ENCODE data around the gene SLC25A36.

SLC25A36 gene

GRCh38 chr3:140995881-140996280 is 54.2 kb downstream of the SLC25A36 start:
- no peaks in the 10 kb centered on the region for H3K9me3 ChIP-seq (ENCODE audit: insufficient read depth, low read length)
- no peak overlapping the region for H3K4me3 ChIP-seq (ENCODE audit: low read length)
- no peaks in the 10 kb centered on the region for H4K20me1 ChIP-seq (ENCODE audit: insufficient read depth, low read length)
- H3K4me2 ChIP-seq (ENCODE audit: low read length), result no peak overlapping the region
- H2AFZ ChIP-seq (ENCODE audit: low read depth, low read length), result no peak overlapping the region
- H3K27me3 ChIP-seq (ENCODE audit: low read depth, low read length), result no peaks in the 10 kb centered on the region
- H3K36me3 ChIP-seq (replicated peaks; ENCODE audit: low read depth, low read length), result no peaks in the 10 kb centered on the region
- no peaks in the 10 kb centered on the region for H3K4me1 ChIP-seq (ENCODE audit: low read length)
- no peaks in the 10 kb centered on the region for H3K79me2 ChIP-seq (ENCODE audit: low read length)
- no peak overlapping the region for H3K27ac ChIP-seq (ENCODE audit: low read length)
- TF ChIP-seq EZH2phosphoT487 (IDR thresholded peaks at IDR 0.05; ENCODE audit: low read depth) (no peak), CTCF (IDR thresholded peaks at IDR 0.05; ENCODE audit: low read depth, low read length) (no peak)
- H3K9ac ChIP-seq (ENCODE audit: low read length), result no peak overlapping the region

- Histone ChIP-seq H3K9me3 (ENCODE audit: insufficient read depth, low read length) (no peaks in the 10 kb centered on the region), H3K9ac (ENCODE audit: low read length) (no peak overlapping the region), H3K4me2 (ENCODE audit: low read length) (no peak overlapping the region), H3K36me3 (replicated peaks; ENCODE audit: low read depth, low read length) (no peaks in the 10 kb centered on the region), H3K4me3 (ENCODE audit: low read length) (no peak overlapping the region), H3K27me3 (ENCODE audit: low read depth, low read length) (no peaks in the 10 kb centered on the region), H3K27ac (ENCODE audit: low read length) (no peak overlapping the region), H3K79me2 (ENCODE audit: low read length) (no peaks in the 10 kb centered on the region), H4K20me1 (ENCODE audit: insufficient read depth, low read length) (no peaks in the 10 kb centered on the region), H3K4me1 (ENCODE audit: low read length) (no peaks in the 10 kb centered on the region), H2AFZ (ENCODE audit: low read depth, low read length) (0 out of 2 replicates have a peak overlapping the region, but pooled peaks have one; percentile 40)
- TF ChIP-seq EZH2phosphoT487 (IDR thresholded peaks at IDR 0.05; ENCODE audit: low read depth) (no peak), CTCF (IDR thresholded peaks at IDR 0.05; ENCODE audit: low read depth, low read length) (peak; percentile 88)
Observed at GRCh38 chr3:141000027-141000663, 58.5 kb downstream of the SLC25A36 start.

GRCh38 chr3:141000686-141001085 is 59.0 kb downstream of the SLC25A36 start:
- Histone ChIP-seq H3K9ac (ENCODE audit: low read length) (no peak overlapping the region), H4K20me1 (ENCODE audit: insufficient read depth, low read length) (no peaks in the 10 kb centered on the region), H3K4me3 (ENCODE audit: low read length) (no peak overlapping the region), H3K9me3 (ENCODE audit: insufficient read depth, low read length) (no peaks in the 10 kb centered on the region), H3K36me3 (replicated peaks; ENCODE audit: low read depth, low read length) (no peaks in the 10 kb centered on the region), H3K4me1 (ENCODE audit: low read length) (no peaks in the 10 kb centered on the region), H2AFZ (ENCODE audit: low read depth, low read length) (0 out of 2 replicates have a peak overlapping the region, but pooled peaks have one; percentile 40), H3K4me2 (ENCODE audit: low read length) (no peak overlapping the region), H3K27me3 (ENCODE audit: low read depth, low read length) (no peaks in the 10 kb centered on the region), H3K27ac (ENCODE audit: low read length) (no peak overlapping the region), H3K79me2 (ENCODE audit: low read length) (no peaks in the 10 kb centered on the region)
- TF ChIP-seq CTCF (IDR thresholded peaks at IDR 0.05; ENCODE audit: low read depth, low read length) (no peak), EZH2phosphoT487 (IDR thresholded peaks at IDR 0.05; ENCODE audit: low read depth) (no peak)

DNA sequence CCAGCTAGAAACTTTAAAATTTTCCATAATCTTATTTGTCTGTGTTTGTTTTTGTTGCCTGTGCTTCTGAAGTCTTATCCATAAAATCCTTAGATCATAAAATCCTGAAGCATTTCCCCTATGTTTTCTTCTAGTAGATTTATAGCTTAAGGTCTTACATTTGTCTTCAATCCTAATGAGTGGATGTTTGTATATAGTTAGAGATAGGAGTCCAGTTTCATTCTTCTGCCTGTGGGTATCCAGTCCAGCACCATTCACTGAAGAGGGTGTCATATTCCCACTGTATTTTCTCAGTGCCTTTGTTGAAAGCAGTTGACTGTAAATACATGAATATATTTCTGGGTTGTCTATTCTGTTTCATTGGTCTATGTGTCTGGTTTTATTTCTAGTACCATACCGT is 64.7 kb downstream of the SLC25A36 start:
- TF ChIP-seq EZH2phosphoT487 (IDR thresholded peaks at IDR 0.05; ENCODE audit: low read depth) (no peak), CTCF (IDR thresholded peaks at IDR 0.05; ENCODE audit: low read depth, low read length) (no peak)
- Histone ChIP-seq H3K9ac (ENCODE audit: low read length) (no peak overlapping the region), H3K4me2 (ENCODE audit: low read length) (no peak overlapping the region), H3K27me3 (ENCODE audit: low read depth, low read length) (peaks cover 11% of the 10 kb centered on the region; the same call in 1 of the 2 replicates), H3K27ac (ENCODE audit: low read length) (no peak overlapping the region), H3K36me3 (replicated peaks; ENCODE audit: low read depth, low read length) (no peaks in the 10 kb centered on the region), H3K4me1 (ENCODE audit: low read length) (no peaks in the 10 kb centered on the region), H3K79me2 (ENCODE audit: low read length) (no peaks in the 10 kb centered on the region), H3K4me3 (ENCODE audit: low read length) (no peak overlapping the region), H3K9me3 (ENCODE audit: insufficient read depth, low read length) (no peaks in the 10 kb centered on the region), H2AFZ (ENCODE audit: low read depth, low read length) (no peak overlapping the region), H4K20me1 (ENCODE audit: insufficient read depth, low read length) (no peaks in the 10 kb centered on the region)

All from OCI-LY3 (cell line).